GM19468 (cell line): Measurements from ENCODE around the gene MAGI1.

ENCODE experiments used
- ATAC-seq: cut with Tn5 transposase; IDR thresholded peaks from one replicate; pipeline ENCODE4 v1.9.1; 2021; ENCODE audit warnings: mild to moderate bottlenecking, moderate library complexity, moderate number of reproducible peaks; ENCODE audit not compliant: unreplicated experiment; ENCODE audit errors: extremely low read depth

Gene MAGI1

DNA sequence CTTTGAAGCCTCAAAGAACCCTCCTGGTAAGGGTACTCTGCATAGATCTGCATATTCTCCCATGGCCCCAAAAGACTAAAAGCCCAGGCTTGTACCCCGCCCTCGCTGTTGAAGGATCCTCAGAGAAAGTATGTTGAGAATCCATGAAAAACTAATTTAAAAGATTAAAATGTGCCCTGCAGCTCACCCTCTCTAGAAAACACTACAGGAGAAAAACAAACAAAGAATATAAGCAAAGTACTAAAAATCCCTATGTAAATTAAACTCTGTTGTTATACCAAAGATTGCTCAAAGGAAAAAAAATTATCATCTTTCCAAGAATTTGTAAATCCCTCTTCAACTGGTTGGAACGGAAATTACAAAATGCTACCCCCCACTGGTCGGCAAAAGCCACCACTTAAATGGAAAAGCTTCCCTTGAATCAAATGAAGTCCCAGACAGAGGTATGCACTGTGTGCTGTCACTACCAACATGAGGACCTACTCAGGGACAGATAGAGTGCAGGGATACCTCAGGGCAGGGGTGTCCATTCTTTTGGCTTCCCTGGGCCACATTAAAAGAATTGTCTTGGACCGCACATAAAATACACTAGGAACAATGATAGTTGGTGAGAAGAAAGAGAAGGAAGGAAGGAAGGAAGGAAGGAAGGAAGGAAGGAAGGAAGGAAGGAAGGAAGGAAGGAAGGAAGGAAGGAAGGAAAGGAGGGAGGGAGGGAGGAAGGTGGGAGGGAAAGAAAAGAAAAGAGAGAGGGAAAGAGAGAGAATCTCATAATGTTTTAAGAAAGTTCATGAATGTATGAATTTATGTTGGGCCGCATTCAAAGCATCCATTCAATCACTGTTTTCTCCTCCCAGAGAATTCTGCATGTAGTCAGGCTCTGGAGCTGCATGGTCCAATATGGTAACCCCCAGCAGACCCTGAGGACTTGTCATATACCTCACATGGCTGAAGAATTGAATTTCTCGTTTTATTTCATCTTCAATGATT is 88.1 kb downstream of the MAGI1 start:
- no peak for ATAC-seq

DNA sequence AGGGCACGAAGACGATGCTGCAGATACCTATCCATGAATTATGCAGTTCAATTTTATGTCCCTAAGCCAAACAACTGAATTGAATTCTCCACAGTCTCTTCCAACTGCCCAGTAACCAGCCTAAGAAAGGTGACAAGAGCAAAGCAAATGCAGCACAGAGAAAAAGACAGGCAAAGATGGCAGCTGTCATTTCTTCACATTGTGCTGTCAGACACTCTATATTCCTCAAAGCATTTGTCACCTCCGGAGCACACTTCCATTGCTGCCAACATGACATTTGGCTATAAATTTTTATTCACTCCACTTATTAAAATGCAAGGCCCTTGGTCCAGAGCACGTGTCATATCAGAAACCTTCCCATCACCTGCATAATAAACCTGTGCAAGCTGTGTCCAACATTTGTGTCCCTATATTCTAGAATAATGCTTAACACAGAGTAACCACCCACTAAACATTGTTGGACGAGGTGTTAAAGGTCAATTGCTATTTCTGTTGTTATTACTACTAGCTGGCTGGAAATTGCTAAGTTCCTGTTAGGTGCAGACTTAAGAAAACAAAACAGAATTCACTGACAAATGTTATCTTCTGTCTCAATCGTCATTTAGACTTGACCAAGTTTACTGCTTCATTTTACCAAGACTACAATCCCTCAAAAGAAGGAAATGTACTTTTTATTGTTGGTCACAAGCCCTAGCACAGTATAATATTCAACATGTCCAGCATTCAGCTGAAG is 89.7 kb downstream of the MAGI1 start:
- no peak for ATAC-seq

DNA sequence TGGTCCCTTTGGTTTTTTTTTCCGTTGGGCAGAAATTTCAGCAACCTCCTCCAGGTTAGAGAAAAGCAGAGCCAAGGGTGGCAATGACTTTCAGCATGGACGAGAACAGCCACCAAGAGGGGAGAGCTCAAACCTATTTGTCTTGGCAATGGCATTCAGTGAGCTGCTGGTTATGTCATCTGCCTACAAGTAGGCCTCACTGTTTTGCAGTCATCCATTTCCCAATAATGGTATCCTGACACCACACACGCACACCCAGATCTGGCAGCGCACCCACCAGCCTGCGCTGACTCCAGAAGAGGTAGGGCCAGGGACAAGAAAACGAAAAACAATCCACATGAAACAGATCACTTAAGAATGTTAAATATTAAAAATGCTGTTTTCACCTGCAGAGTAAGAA is 92.3 kb downstream of the MAGI1 start:
- no peak for ATAC-seq

DNA sequence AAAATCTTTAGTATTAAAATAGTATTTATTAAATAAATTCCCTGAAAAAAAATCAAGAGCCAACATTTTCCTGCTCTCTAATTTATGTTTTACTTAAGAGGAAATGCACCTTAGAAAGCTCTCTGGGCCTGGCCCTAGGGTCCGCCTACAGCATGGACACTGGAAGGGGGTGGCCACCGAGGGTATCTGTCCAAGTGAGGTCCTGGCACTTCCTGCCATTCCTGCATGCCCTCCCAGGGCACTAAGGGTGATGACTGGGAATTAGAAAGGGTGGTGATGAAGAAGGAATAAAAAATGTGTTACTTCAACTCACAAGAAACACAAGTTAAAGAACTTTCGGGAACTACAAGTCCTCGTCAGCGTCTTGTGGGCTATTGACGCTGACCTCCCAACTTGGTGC is 92.8 kb downstream of the MAGI1 start:
- no peak for ATAC-seq

DNA sequence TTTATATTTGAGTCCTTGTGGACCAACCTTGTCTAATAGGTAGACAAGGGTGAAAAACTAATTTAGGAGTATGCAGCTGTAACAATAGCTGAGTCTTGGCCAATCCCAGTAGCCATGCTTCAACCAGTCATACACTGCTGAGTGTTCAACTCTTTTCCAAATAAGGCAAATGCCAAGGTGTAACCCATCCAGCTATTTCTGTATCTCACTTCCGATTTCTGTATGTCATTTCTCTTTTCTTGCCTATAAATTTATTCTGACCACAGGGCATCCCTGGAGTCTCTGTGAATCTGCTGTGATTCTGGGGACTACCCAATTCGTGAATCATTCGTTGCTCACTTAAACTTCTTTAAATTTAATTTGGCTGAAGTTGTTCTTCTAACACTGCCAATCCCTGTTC is 93.2 kb downstream of the MAGI1 start:
- no peak for ATAC-seq

DNA sequence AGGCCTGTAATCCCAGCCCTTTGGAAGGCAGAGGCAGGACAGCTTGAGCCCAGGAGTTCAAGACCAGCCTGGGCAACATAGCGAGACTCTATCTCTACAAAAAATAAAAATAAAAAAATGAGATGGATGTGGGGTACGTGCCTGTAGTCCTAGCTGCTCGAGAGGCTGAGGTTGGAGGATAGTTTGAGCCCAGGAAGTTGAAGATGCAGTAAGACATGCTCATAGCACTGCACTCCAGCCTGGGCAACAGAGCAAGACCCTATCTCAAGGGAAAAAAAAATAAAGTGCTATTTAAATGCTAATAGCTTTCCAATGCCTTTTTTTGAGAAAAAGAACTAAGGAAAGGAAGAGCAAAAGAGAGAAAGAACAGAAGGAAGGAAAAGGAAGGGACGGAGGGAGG is 94.5 kb downstream of the MAGI1 start:
- ATAC-seq = no peak

DNA sequence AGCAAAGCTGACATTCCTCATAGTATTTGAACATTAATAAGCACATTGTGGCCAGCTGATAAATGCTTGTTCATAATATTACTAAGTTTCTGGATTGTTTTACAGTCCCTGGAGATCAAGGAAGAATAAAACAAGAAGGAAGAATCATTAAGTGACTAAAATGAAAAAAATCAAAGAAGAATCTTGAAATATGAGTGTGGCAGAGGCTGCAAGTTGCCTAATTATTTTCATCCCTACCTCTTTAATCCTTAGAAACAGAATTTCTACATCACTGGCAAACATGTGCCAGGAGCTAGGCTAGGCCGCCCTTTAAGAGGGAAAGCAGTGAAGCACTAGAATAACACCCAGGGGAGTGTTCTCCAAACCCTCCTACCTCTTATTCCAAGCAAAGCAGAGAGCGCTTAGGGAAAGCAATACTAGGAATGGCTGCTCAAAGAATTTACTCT is 98.9 kb downstream of the MAGI1 start:
- ATAC-seq = no peak

DNA sequence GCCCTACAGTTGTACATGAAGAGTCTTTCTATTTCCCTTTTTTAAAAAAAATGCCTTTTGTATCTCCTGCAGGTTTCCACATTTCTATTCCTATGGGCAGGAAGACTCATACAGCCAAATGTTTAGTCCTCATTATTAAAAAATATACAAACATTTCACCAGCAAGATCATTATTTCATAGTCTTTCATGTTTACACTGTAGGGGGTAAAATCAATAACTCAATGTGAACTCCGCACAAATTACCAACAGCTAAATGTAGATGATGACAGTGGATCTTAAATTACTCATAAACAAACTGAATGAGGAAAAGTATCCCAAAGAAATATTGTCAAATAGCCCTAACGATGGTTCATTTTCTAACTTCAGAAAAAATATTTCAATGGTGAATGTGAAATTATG is 99.5 kb downstream of the MAGI1 start:
- no peak for ATAC-seq

DNA sequence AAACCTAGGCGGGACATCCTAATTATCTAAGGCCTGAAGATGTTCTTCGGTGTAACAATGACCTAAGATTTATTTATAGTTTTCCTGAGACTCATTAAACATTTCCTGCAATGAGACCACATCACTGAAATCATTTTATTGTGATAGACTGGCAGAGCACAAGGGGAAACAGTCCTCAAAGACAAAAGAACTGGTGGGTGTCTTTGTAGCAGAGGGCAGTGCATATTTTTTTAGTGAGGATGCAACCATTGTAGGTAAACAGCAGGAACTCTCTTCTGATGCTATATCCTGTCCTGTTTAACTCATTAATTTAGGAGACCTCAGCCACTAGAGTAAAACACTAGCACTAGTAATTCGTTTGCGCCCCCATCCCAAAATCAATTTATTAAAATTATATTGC is 100.0 kb downstream of the MAGI1 start:
- no peak for ATAC-seq

DNA sequence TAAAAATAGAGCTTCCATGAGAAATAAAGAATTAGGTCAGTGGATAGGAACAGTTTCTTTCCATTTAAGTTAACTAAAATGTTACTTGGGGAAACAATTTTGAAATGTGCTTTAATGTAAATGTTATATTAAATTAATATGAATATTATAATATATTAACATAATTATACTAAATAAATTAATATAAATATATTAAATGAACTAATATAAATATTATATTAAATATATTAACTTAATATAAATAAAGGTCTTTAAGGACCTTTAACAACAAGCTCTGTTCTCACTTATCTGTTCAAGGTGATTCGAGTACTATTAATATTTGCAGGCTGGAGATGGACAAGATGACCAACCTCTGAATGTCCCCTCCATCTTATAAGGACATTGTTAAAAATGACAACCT is 100.6 kb downstream of the MAGI1 start:
- ATAC-seq = no peak

DNA sequence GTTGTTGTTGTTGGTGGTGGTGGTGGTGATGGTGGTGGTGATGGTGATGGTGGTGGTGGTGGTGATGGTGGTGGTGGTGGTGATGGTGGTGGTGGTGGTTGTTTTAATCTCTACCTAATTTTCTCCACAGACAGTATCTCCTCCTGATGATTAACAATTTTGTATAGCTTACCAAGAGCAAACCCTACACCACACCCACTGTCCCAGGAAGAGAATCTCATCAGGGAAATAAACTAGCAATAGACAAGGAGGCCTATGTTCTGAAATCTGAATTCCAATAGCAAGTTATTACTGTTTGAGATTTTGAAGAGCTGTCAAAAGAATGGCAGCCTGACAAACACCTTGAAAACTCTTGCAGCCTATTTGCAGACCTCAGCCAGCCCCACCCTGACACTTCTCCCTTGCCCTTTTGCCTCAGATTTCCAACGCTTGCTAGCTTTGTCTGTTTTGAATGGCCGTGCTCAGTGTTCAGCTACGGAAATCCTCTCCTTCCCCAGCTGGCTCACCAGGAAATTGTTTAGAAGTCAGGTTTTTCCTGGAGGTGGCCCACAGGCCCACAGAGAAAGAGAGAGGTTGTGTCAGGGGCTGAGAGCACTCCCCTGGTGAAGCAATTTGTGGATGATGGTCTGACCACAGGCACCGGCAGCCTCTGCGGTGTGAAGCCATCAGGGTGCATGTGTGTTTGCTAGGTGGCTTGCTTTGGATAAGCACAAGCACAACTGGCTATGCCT is 101.6 kb downstream of the MAGI1 start:
- no peak for ATAC-seq

DNA sequence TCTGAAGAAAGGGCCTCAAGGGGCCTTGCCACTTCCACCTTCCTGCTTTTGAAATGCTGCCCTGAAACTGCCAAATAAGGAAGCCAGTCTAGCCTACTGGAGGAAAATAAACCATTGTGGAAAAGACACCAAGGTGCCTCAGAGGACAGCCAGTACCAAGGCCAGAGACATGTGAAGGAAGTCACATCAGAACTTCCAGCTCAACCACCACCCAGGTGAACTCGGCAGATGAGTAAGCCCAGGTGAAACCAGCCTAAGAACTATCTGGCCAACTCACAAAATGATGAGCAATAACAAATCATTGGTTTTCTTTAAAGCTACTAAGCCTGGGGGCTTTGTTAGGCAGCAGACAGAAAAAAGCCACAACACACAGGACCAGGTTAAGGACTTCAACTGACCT is 103.0 kb downstream of the MAGI1 start:
- no peak for ATAC-seq

DNA sequence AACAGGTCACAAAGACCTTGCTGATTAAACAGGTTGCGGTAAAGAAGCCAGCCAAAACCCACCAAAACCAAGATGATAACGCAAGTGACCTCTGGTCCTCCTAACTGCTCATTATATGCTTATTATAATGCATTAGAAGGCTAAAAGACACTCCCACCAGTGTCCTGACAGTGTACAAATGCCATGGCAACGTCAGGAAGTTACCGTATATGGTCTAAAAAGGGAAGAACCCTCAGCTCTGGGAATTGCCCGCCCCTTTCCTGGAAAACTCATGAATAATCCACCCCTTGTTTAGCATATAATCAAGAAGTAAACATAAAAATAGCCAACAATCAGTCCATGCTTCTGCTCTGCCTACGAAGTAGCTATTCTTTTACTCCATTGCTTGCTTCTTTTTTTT is 108.1 kb downstream of the MAGI1 start:
- ATAC-seq = no peak

DNA sequence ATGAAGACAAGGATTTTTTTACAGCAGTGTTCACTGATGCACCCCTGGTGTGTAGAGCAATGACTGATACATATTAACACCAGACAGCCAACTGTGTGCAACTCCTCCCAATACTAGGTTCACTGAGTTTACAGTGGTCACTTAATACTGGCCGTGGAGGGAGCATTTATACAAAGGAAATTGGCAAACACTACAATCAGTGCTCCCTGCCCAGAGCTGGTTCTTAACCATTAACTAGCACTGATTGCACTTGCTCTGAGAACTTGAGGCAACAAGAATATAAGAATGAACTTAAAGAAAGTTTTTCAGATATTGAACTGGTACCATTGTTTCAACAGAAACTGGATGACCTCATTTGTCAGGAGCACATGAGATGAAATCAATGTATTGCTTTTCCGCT is 110.6 kb downstream of the MAGI1 start:
- ATAC-seq = no peak

DNA sequence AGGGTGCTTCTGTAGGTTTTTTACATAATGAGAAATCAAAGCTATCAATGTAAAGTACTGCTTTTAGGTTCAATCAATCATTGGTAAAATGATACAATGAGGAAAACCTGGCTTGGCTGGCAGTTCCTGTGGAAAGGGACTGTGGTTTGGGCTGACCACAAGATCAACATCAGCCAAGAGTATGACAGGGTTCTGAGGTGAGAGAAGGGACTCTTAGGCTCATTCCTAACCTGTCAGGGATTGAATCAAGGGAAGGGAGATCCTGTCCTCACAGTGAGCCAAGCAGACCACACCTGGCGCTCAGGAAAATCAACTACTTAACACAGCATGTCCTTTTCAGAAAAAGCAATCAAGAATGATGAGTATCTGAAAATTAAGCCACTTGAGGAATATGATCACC is 111.1 kb downstream of the MAGI1 start:
- no peak for ATAC-seq

DNA sequence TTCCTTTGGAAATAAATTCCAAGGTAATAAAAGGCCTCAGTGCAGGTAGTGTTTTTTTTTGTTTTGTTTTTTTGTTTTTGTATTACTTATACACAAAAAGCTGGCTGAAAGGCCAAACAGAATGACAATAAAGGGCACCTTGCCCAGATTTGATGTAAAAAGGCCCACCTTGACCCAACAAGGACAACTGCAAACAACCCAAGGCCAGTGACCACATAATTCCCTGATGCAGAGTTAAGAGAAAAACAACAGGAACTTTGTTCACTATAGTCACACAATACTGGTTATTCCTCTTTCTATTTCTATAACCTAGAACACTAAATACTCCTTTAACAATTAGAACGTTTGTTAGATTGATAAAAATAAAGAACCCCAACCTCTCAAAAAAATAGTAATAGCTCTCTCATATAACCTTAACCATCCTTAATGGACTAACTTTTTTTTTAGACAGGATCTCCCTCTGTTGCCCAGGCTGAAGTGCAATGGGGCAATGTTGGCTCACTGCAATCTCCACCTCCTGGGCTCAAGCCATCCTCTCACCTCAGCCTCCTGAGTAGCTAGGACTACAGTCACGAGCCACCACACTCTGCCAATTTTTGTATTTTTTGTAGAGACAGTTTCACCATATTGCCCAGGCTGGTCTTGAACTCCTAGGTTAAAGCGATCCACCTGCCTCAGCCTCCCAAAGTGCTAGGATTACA is 113.3 kb downstream of the MAGI1 start:
- ATAC-seq = no peak

DNA sequence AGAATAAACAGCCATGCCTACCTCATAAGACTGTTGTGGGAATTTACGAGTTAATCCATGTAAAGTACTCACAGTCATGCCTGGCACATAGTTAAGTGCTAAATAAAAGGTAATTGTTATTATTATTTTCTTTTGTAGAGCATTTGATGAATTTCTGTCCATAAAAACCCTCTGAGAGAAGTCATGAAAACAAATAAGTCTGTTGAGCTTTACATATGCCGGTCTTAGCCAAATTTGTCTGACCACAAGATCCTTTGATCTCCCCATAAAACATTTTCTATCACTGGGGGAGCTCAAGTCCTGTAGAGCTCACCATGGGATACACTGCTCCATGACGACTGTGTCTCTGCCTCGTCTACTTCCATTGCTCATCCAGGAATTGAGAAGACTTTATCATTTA is 114.0 kb downstream of the MAGI1 start:
- no peak for ATAC-seq

DNA sequence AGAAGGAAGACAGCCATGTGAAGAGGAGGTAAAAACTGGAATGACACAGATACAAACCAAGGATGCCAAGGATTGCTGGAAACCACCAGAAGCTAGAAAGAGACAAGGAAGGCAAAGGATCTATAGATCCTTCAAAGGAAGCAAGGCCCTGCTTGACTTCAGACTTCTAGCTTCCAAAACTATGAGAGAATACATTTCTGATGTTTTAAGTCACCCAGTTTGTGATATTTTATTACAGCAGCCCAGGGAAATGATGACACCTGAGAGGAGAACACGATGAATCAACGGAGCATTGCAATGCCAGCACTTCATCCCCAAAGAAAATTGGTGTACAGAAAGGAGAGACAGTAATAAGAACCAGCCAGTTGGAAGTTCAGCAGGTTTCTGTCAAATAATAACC is 116.3 kb downstream of the MAGI1 start:
- ATAC-seq = no peak

DNA sequence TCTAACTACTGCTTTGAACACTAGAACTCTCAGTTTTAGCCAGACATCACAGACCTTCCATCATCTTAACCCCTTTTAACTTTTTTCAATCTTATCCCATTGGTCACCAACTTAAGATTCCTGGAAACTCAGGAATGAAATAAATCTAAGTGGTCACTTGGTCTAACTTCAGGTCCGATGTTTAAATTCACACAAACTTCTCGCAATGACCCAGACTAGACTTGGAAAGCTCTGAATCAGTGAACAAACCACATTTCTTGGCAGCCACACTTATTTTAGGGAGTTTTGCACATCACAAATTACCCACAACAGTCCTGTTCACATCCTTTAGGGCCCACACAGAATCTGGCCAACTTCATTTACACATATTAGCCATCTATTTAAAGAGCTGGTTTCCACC is 118.9 kb downstream of the MAGI1 start:
- no peak for ATAC-seq

DNA sequence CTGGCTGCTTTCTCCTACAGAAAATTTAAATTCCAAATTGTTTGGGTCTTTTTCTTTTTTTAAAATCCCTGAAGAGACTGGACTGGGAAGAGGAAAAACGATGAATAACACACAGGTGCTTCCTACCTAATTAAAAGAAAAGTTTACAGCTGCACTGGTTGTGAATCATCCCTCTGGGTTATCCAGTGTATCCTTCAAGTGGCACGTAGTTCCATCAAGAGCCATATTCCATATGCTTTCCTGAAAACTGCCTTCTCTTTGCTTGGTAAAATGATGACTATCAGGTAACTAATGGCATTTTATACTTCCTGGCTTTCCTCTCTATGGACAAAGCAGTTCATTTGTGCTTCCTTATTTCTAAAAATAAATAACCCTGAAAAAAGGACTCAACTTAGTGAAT is 123.2 kb downstream of the MAGI1 start:
- ATAC-seq = no peak
